IMR-90 (cell line): ENCODE results near the gene ICAM2.

ENCODE experiments used
- BHLHE40 ChIP-seq: fragments of 150-350 bp; IDR thresholded peaks from 2 replicates; pipeline ENCODE4 v1.6.1; 2016; ENCODE audit warnings: mild to moderate bottlenecking, low read depth, low read length
- CHD1 ChIP-seq: IDR thresholded peaks from 2 replicates; pipeline ENCODE4 v1.6.1; 2012; ENCODE audit warnings: low read depth, low read length, improper control_type of control experiment
- CTCF ChIP-seq: conservative IDR thresholded peaks from 2 replicates; pipeline ENCODE4 v1.5.1; 2012; ENCODE audit warnings: mild to moderate bottlenecking, low read depth, low read length, improper control_type of control experiment

- TF ChIP-seq CTCF (no peak), BHLHE40 (no peak), CHD1 (no peak)
These were observed 47.2 kb downstream of the ICAM2 start for GRCh38 chr17:63973247-63973646.
